ENCODE data around the gene HES6. TPM values are rescaled to one million over a fixed set of nuclear protein-coding genes. Genes with fewer than 3 reads are reported as not detected.

Gene HES6
- total and polyA plus RNA-seq, 10 of the 15 experiments (the other 5 are each of a cell fraction or from before 2014, with no cell fraction given): 0.11 to 1.7 (median 0.83) TPM

DNA sequence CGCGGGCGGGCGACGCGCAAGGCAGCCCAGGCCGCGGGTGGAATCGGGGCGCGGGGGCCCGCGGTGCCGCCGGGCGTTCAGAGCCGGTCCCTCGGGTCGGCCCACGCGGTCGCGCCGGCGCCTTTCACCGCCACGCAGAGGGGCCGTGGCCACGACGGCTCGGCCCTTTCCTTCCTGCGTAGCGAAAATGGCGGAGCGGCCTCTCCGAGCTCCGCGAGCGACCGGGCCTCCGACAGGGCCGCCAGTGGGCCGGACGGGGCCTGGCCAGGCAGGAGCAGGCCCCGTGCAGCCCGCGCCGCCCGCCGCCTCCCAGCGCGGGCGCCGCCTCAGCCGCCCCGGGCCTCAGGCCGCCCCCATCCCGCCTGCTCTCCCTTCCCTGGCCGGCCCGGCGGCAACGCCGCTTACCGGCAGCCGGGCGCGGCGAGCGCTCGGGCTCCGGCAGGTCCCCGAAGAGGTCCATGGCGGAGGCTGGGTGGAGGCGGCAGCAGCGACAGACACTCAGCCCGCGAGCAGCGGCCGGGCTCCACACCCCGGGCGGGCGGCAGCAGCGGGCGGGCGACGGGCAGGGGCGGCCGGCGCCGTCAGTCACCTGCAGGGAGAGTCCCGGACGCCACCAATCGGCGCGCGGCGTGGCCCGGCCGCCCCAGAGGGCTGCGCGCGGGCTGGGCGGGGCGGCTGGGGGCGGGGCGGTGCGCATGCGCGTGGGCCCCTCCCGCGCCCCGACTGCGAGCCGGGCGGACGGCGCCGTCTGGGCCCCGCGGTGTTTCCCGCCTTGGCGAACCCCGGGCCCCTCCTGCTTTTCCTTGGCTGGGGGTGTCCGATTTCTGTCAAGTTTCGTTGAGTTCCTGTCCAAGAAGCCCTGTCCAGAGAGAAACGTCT lies 36.5 kb downstream of the HES6 start, which contains the start of gene ILKAP (continued):
- no peak for TF ChIP-seq CEBPB (IDR thresholded peaks at IDR 0.05; ENCODE audit: borderline replicate concordance in 1 of 2, low read depth in 2 of 2, low read length in 2 of 2)
- TF ChIP-seq PML (IDR thresholded peaks at IDR 0.05; ENCODE audit: low read length): no peak
- TF ChIP-seq HDAC6 (IDR thresholded peaks at IDR 0.05; ENCODE audit: unreplicated experiment): no peak
- TF ChIP-seq CREB1 (IDR thresholded peaks at IDR 0.05; ENCODE audit: low read depth): 0 out of 2 replicates have a peak, but pooled peaks have one; percentile 10
- 0 out of 2 replicates have a peak, but pooled peaks have one; percentile 66 for TF ChIP-seq ASH2L (IDR thresholded peaks at IDR 0.05; ENCODE audit: borderline replicate concordance, low read depth)
- peak; percentile 95 for TF ChIP-seq LARP7 (IDR thresholded peaks at IDR 0.05)
- peak; percentile 55; the same call in 1 of the 2 replicates for TF ChIP-seq POLR2AphosphoS2 (IDR thresholded peaks at IDR 0.05; ENCODE audit: low read depth, low read length)
- no peak for TF ChIP-seq ZNF274 (IDR thresholded peaks at IDR 0.05; ENCODE audit: insufficient read depth, insufficient read length)
- TF ChIP-seq, protein P1, sequence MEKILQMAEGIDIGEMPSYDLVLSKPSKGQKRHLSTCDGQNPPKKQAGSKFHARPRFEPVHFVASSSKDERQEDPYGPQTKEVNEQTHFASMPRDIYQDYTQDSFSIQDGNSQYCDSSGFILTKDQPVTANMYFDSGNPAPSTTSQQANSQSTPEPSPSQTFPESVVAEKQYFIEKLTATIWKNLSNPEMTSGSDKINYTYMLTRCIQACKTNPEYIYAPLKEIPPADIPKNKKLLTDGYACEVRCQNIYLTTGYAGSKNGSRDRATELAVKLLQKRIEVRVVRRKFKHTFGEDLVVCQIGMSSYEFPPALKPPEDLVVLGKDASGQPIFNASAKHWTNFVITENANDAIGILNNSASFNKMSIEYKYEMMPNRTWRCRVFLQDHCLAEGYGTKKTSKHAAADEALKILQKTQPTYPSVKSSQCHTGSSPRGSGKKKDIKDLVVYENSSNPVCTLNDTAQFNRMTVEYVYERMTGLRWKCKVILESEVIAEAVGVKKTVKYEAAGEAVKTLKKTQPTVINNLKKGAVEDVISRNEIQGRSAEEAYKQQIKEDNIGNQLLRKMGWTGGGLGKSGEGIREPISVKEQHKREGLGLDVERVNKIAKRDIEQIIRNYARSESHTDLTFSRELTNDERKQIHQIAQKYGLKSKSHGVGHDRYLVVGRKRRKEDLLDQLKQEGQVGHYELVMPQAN (conservative IDR thresholded peaks at IDR 0.05): peak; percentile 79
- no peak for TF ChIP-seq MEF2B (IDR thresholded peaks at IDR 0.05; ENCODE audit: partially characterized antibody, poor library complexity, severe bottlenecking)
- TF ChIP-seq BHLHE40 (IDR thresholded peaks at IDR 0.05; ENCODE audit: borderline replicate concordance in 1 of 2, low read depth in 2 of 2, low read length in 1 of 2): peak; percentile 81 to 98
- peak; percentile 56; the same call in 1 of the 2 replicates for TF ChIP-seq NFYB (IDR thresholded peaks at IDR 0.05; ENCODE audit: insufficient read depth, low read depth, low read length)
- TF ChIP-seq IKZF2 (IDR thresholded peaks at IDR 0.05): no peak
- peak; percentile 93; the same call in 1 of the 2 replicates for TF ChIP-seq RB1 (IDR thresholded peaks at IDR 0.05; ENCODE audit: borderline replicate concordance)

Measured in GM12878 (cell line).